HepG2 (cell line): ENCODE measurements around the gene COL27A1. TPM values are rescaled to one million over a fixed set of nuclear protein-coding genes. Genes with fewer than 3 reads are reported as not detected.

ENCODE experiments used
- ATAC-seq: fragments of 200-7000 bp; cut with Tn5 transposase; 3 replicates; pipeline ENCODE4 v1.9.1; 2020; ENCODE audit warnings: mild to moderate bottlenecking, moderate library complexity
- BruUV-seq: library from RNA; stranded (reverse); fragments of 400-500 nt; replicated peaks from 2 replicates; lab custom pipeline; 2021; lab: Mats Ljungman, UMichigan
- CTCF ChIA-PET: fragments of 300-600 bp; formaldehyde crosslinking; extraction: SDS; loops from one replicate; lab custom pipeline; 2021; ENCODE audit warnings: low total read pairs, inconsistent platforms, low intra/inter-chr PET ratio; lab: Yijun Ruan, JAX
- POLR2A ChIA-PET: fragments of 350-600 bp; sonication (Branson Sonifier 250); formaldehyde crosslinking; loops from one replicate; lab custom pipeline; 2020; ENCODE audit warnings: antibody characterized with exemption, inconsistent platforms; lab: Yijun Ruan, JAX
- DNase-seq: peaks from one replicate; pipeline ENCODE4 v3.0.0-alpha.2; 2015; ENCODE audit warnings: low spot score
- FAIRE-seq: peaks from 3 replicates; lab custom pipeline; 2011; peaks lifted over from hg19 to GRCh38; lab: Jason Lieb, UNC
- H2AFZ ChIP-seq: one replicate; pipeline ENCODE4 v1.6.1; 2011; ENCODE audit warnings: low read length, inconsistent platforms
- H3K27ac ChIP-seq: fragments of 300-600 bp; 3 replicates; pipeline ENCODE4 v1.8.0; 2011; ENCODE audit warnings: mixed run types, mild to moderate bottlenecking, mixed read lengths, low read length, inconsistent platforms; ENCODE audit not compliant: insufficient read depth; ENCODE audit errors: extremely low read length
- H3K27me3 ChIP-seq, 2 experiments: fragments of 200-600 bp in 1 of 2; 2 replicates in 1 of 2; 3 replicates in 1 of 2; pipeline versions ENCODE4 v1.6.0 to v1.8.0; 2011; ENCODE audit warnings: low read length in 2 of 2, mild to moderate bottlenecking in 2 of 2, moderate library complexity in 2 of 2, inconsistent platforms in 1 of 2; ENCODE audit not compliant: insufficient read depth in 2 of 2, control insufficient read depth in 1 of 2
- H3K36me3 ChIP-seq, 2 experiments: fragments of 200-600 bp in 1 of 2; replicated peaks in 1 of 2; 2 replicates in 1 of 2; 3 replicates in 1 of 2; pipeline versions ENCODE4 v1.5.1 to v1.8.0; 2011; ENCODE audit warnings: low read length in 2 of 2, inconsistent platforms in 1 of 2; ENCODE audit not compliant: insufficient read depth in 2 of 2, control insufficient read depth in 1 of 2
- H3K4me1 ChIP-seq: 2 replicates; pipeline ENCODE4 v1.5.1; 2012; ENCODE audit warnings: low read length, inconsistent platforms; ENCODE audit not compliant: insufficient read depth
- H3K4me2 ChIP-seq: 2 replicates; pipeline ENCODE4 v1.6.0; 2011; ENCODE audit warnings: low read depth, low read length, inconsistent platforms
- H3K4me3 ChIP-seq, 3 experiments: fragments of 200-600 bp in 1 of 3; sonication (generic), shearing (Covaris generic) in 1 of 3; replicated peaks in 1 of 3; 2 replicates each; pipeline ENCODE4 v1.5.1; 2011 to 2016; ENCODE audit warnings: low read length in 3 of 3, inconsistent platforms in 2 of 3, low read depth in 2 of 3, mild to moderate bottlenecking in 2 of 3, control low read depth in 1 of 3, mixed read lengths in 1 of 3; ENCODE audit not compliant: insufficient read depth in 1 of 3
- H3K79me2 ChIP-seq: one replicate; pipeline ENCODE4 v1.6.1; 2011; ENCODE audit warnings: low read length, inconsistent platforms; ENCODE audit not compliant: insufficient read depth
- H3K9ac ChIP-seq: 2 replicates; pipeline ENCODE4 v1.6.0; 2011; ENCODE audit warnings: mild to moderate bottlenecking, low read depth, low read length, inconsistent platforms; ENCODE audit not compliant: insufficient read depth
- H3K9me3 ChIP-seq: 2 replicates; pipeline ENCODE4 v1.5.1; 2012; ENCODE audit warnings: mild to moderate bottlenecking, low read length
- H4K20me1 ChIP-seq: 2 replicates; pipeline ENCODE4 v1.6.0; 2011; ENCODE audit warnings: inconsistent platforms, mild to moderate bottlenecking, low read length, moderate library complexity; ENCODE audit not compliant: insufficient read depth
- AHR ChIP-seq: IDR thresholded peaks from 2 replicates; pipeline ENCODE4 v1.6.1; 2018; ENCODE audit warnings: missing genetic modification reagents, missing compliant biosample characterization
- ASH2L ChIP-seq: fragments of 300-600, 200-600 bp; sonication (generic); IDR thresholded peaks from 2 replicates; pipeline ENCODE4 v1.7.0; 2017; ENCODE audit warnings: low read depth, mild to moderate bottlenecking, moderate library complexity, mixed read lengths, low read length; ENCODE audit not compliant: insufficient read length
- HDAC1 ChIP-seq: sonication (generic); formaldehyde crosslinking; IDR thresholded peaks from 2 replicates; pipeline ENCODE4 v1.5.1; 2020; ENCODE audit warnings: mild to moderate bottlenecking, missing genetic modification reagents
- KAT8 ChIP-seq: IDR thresholded peaks from 2 replicates; pipeline ENCODE4 v1.6.1; 2016; ENCODE audit warnings: missing genetic modification reagents, missing compliant biosample characterization
- MAFF ChIP-seq: IDR thresholded peaks from 2 replicates; pipeline ENCODE4 v1.6.1; 2011; ENCODE audit warnings: low read depth, low read length, improper control_type of control experiment
- MTF2 ChIP-seq: sonication (generic); formaldehyde crosslinking; IDR thresholded peaks from 2 replicates; pipeline ENCODE4 v1.5.0; 2020; ENCODE audit warnings: missing genetic modification reagents, borderline replicate concordance
- RBAK ChIP-seq: sonication (generic); formaldehyde crosslinking; IDR thresholded peaks from 2 replicates; pipeline ENCODE4 v1.5.1; 2020; ENCODE audit warnings: mild to moderate bottlenecking, missing genetic modification reagents
- SAP130 ChIP-seq: IDR thresholded peaks from 2 replicates; pipeline ENCODE4 v1.6.1; 2016; ENCODE audit warnings: low read depth
- TAF1 ChIP-seq: sonication (generic); formaldehyde crosslinking; IDR thresholded peaks from 2 replicates; pipeline ENCODE4 v1.4.0; 2020; ENCODE audit warnings: missing genetic modification reagents
- TMF1 ChIP-seq: sonication (generic); formaldehyde crosslinking; IDR thresholded peaks from 2 replicates; pipeline ENCODE4 v1.8.1; 2022; ENCODE audit warnings: low read depth, missing genetic modification reagents
- ZFP36 ChIP-seq: fragments of 150-350 bp; IDR thresholded peaks from 2 replicates; pipeline ENCODE4 v1.6.1; 2018; ENCODE audit warnings: borderline replicate concordance, low read length, low read depth; ENCODE audit not compliant: partially characterized antibody
- ZFP82 ChIP-seq: sonication (generic); formaldehyde crosslinking; IDR thresholded peaks from 2 replicates; pipeline ENCODE4 v1.5.1; 2020; ENCODE audit warnings: mild to moderate bottlenecking, missing genetic modification reagents, borderline replicate concordance
- ZFY ChIP-seq: sonication (generic); formaldehyde crosslinking; IDR thresholded peaks from 2 replicates; pipeline ENCODE4 v1.4.0; 2020; ENCODE audit warnings: missing genetic modification reagents
- ZIK1 ChIP-seq: sonication (generic); formaldehyde crosslinking; IDR thresholded peaks from 2 replicates; pipeline ENCODE4 v1.5.0; 2020; ENCODE audit warnings: mild to moderate bottlenecking, low read depth, missing genetic modification reagents, borderline replicate concordance
- ZNF207 ChIP-seq: fragments of 450-650 bp; IDR thresholded peaks from 2 replicates; pipeline ENCODE4 v1.6.1; 2016; ENCODE audit warnings: antibody characterized with exemption, borderline replicate concordance
- ZNF33A ChIP-seq: sonication (generic); formaldehyde crosslinking; IDR thresholded peaks from 2 replicates; pipeline ENCODE4 v1.5.1; 2020; ENCODE audit warnings: missing genetic modification reagents, mild to moderate bottlenecking, moderate library complexity, borderline replicate concordance
- ZNF446 ChIP-seq: sonication (generic); formaldehyde crosslinking; IDR thresholded peaks from 2 replicates; pipeline ENCODE4 v1.5.0; 2020; ENCODE audit warnings: mild to moderate bottlenecking, missing genetic modification reagents
- ZNF510 ChIP-seq: sonication (generic); formaldehyde crosslinking; IDR thresholded peaks from 2 replicates; pipeline ENCODE4 v1.4.0; 2020; ENCODE audit warnings: low read depth, mild to moderate bottlenecking, missing genetic modification reagents
- ZNF709 ChIP-seq: sonication (generic); formaldehyde crosslinking; IDR thresholded peaks from 2 replicates; pipeline ENCODE4 v1.5.0; 2020; ENCODE audit warnings: mild to moderate bottlenecking, missing genetic modification reagents
- ZNF83 ChIP-seq: sonication (generic); formaldehyde crosslinking; IDR thresholded peaks from 2 replicates; pipeline ENCODE4 v1.4.0; 2020; ENCODE audit warnings: missing genetic modification reagents, mild to moderate bottlenecking, borderline replicate concordance
- WGBS: methylation state at CpG from one replicate; pipeline ENCODE4 v1.1.6; 2017; ENCODE audit warnings: low lambda C conversion rate; 5-methylcytosine and 5-hydroxymethylcytosine counted together
- in situ Hi-C: cut with HindIII; loops from 2 replicates; pipeline ENCODE4 v1.10.0; 2017; ENCODE audit warnings: low pct_unique_long_range_greater_than_20kb; ENCODE audit not compliant: extremely low pct_ligation_motif_present
- intact Hi-C: fragments of 100-400 bp; cut with micrococcal nuclease; formaldehyde crosslinking; loops from one replicate; pipeline ENCODE4 v1.10.0; 2022; ENCODE audit not compliant: unreplicated experiment
- polyA plus RNA-seq, 8 experiments: library from polyadenylated mRNA; depleted of rRNA in 3 of 8; stranded (reverse) in 7 of 8; unstranded in 1 of 8; fragments of >200 nt; fragmentation: Illumina TruSeq in 4 of 8; extraction: Trizol in 4 of 8; gene quantifications; 2 replicates each; pipeline versions ENCODE4 v1.2.1 to v1.2.3, GENCODE V29; 2011 to 2016; ENCODE audit warnings: low read depth in 4 of 8, missing spikeins in 1 of 8, mixed read lengths in 1 of 8; ENCODE audit not compliant: insufficient read depth in 1 of 8
- total RNA-seq, 5 experiments: library from RNA; depleted of rRNA; stranded (reverse); fragments of >200 nt; fragmentation: Illumina TruSeq; extraction: Trizol; gene quantifications; 2 replicates each; pipeline ENCODE4 v1.2.3, GENCODE V29; 2016; ENCODE audit warnings: low read depth in 1 of 5
- TF ChIP-seq, protein P1 (sequence below): IDR thresholded peaks from 2 replicates; pipeline ENCODE4 v1.6.1; 2016; ENCODE audit warnings: control low read depth
- TF ChIP-seq, protein P2 (sequence below): sonication (generic); formaldehyde crosslinking; IDR thresholded peaks from 2 replicates; pipeline ENCODE4 v1.4.0; 2020; ENCODE audit warnings: missing genetic modification reagents, borderline replicate concordance

Gene COL27A1
- total and polyA plus RNA-seq, 2 of the 13 experiments (the other 11 are each of a cell fraction or from before 2014, with no cell fraction given), result 71.3 to 89.1 TPM

- Histone ChIP-seq H2AFZ (no peak overlapping the region), H3K36me3 (peaks cover 3 to 18% of the 10 kb centered on the region in 2 experiments; a peak in 4 of 5 replicates), H3K27me3 (peaks cover 0 to 4% of the 10 kb centered on the region in 2 experiments; a peak in 1 of 5 replicates), H3K79me2 (peaks cover 52% of the 10 kb centered on the region), H3K9ac (peak overlapping the region; percentile 84), H3K4me2 (peak overlapping the region; percentile 94), H3K27ac (peak overlapping the region; percentile 80), H4K20me1 (peaks cover 31% of the 10 kb centered on the region), H3K4me1 (peaks cover 54% of the 10 kb centered on the region), H3K9me3 (no peaks in the 10 kb centered on the region), H3K4me3 (peak overlapping the region; percentile 78 to 100 (median 94))
- no peak for FAIRE-seq
- BruUV-seq, result no TSS peak
- ChIA-PET CTCF (interaction anchor here (1.7 to 4.2 kb wide), 2 partner anchors 47 to 72 kb away, joined by 6 to 63 read pairs; no protein-coding TSS in a partner anchor), POLR2A (interaction anchor here (0.8 to 13.2 kb wide), 14 partner anchors 9 to 136 kb away, joined by 3 to 252 read pairs (median 14); partner anchors contain the start of genes AMBP and KIF12)
- intact Hi-C loops (loop anchor here (1.0 to 5.0 kb wide), 6 partner anchors 21 to 138 kb away; no protein-coding TSS in a partner anchor), in situ Hi-C loops (loop anchor here (5.0 kb wide), 1 partner anchor 138 kb away; no protein-coding TSS in a partner anchor)
- no peak for DNase-seq
- WGBS, result 0% methylated on average over 17 of the region's 23 CpGs
- ATAC-seq, result peak; percentile 40
- TF ChIP-seq HDAC1 (CRISPR knock-in tag) (peak; percentile 44), TMF1 (CRISPR knock-in tag) (0 out of 2 replicates have a peak, but pooled peaks have one; percentile 20), ZFY (CRISPR knock-in tag) (no peak), ZFP82 (CRISPR knock-in tag) (0 out of 2 replicates have a peak, but pooled peaks have one; percentile 70), MAFF (no peak), ZFP36 (no peak), MTF2 (CRISPR knock-in tag) (0 out of 2 replicates have a peak, but pooled peaks have one; percentile 0), ASH2L (no peak), ZNF33A (CRISPR knock-in tag) (no peak), KAT8 (no peak), ZNF207 (no peak), ZNF709 (no peak), ZIK1 (CRISPR knock-in tag) (no peak), ZNF446 (CRISPR knock-in tag) (no peak), ZNF510 (no peak), SAP130 (CRISPR knock-in tag) (peak; percentile 5; the same call in 1 of the 2 replicates), RBAK (peak; percentile 51; the same call in 1 of the 2 replicates), ZNF83 (CRISPR knock-in tag) (no peak), AHR (CRISPR knock-in tag) (peak; percentile 38; the same call in 1 of the 2 replicates), TAF1 (peak; percentile 27)
- TF ChIP-seq, protein P1, sequence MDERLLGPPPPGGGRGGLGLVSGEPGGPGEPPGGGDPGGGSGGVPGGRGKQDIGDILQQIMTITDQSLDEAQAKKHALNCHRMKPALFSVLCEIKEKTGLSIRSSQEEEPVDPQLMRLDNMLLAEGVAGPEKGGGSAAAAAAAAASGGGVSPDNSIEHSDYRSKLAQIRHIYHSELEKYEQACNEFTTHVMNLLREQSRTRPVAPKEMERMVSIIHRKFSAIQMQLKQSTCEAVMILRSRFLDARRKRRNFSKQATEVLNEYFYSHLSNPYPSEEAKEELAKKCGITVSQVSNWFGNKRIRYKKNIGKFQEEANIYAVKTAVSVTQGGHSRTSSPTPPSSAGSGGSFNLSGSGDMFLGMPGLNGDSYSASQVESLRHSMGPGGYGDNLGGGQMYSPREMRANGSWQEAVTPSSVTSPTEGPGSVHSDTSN (CRISPR knock-in tag), result no peak
- TF ChIP-seq, protein P2, sequence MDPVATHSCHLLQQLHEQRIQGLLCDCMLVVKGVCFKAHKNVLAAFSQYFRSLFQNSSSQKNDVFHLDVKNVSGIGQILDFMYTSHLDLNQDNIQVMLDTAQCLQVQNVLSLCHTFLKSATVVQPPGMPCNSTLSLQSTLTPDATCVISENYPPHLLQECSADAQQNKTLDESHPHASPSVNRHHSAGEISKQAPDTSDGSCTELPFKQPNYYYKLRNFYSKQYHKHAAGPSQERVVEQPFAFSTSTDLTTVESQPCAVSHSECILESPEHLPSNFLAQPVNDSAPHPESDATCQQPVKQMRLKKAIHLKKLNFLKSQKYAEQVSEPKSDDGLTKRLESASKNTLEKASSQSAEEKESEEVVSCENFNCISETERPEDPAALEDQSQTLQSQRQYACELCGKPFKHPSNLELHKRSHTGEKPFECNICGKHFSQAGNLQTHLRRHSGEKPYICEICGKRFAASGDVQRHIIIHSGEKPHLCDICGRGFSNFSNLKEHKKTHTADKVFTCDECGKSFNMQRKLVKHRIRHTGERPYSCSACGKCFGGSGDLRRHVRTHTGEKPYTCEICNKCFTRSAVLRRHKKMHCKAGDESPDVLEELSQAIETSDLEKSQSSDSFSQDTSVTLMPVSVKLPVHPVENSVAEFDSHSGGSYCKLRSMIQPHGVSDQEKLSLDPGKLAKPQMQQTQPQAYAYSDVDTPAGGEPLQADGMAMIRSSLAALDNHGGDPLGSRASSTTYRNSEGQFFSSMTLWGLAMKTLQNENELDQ (CRISPR knock-in tag), result no peak
Observed at GRCh38 chr9:114154600-114155102, 686 bp upstream of the COL27A1 start.
